CD4-positive, alpha-beta T cell treated with Interleukin-21 for 1 hour (primary cell): ENCODE measurements around the gene KIAA0232.
"Not testable (repeated sequence)": the region's sequence is repeated elsewhere in the genome, so short reads cannot be mapped to it uniquely, and the experiment has no call there.

Experiments used
- DNase-seq: peaks from one replicate; pipeline ENCODE4 v3.0.0-alpha.2; 2020

KIAA0232 gene

DNA sequence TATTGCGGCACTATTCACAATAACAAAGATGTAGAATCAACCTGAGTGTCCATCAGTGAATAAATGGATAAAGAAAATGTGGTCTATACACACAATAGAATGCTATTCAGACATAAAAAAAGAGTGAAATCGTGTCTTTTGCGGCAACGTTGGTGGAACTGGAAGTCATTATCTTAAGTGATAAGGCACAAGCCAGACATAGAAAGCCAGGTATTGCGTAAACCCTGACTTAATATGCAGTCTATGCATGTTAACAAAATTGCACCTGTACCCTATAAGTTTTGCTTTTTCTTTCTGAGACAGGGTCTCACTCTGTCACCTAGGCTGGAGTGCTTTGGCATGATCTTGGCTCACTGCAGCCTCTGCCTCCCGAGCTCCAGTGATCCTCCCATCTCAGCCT lies 28.6 kb downstream of the KIAA0232 start:
- no peak for DNase-seq

DNA sequence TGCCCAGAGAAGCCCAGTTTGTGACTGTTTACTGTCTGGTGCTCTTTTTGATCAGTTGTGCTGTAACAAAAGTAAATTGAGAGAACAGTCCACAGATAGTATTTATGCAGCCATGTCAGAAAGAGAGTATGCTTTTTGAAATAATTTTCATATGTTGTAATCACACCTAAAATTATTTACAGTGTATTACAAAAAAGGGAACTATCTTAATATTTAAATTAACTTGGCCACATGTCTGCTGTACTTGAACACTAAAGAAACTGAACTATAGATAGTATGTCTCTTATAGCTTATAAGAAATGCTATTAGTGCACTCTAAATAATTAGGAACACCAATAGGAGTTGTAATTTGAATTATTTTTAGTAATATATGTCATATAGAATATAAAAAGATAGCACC lies 30.2 kb downstream of the KIAA0232 start:
- DNase-seq: no peak

DNA sequence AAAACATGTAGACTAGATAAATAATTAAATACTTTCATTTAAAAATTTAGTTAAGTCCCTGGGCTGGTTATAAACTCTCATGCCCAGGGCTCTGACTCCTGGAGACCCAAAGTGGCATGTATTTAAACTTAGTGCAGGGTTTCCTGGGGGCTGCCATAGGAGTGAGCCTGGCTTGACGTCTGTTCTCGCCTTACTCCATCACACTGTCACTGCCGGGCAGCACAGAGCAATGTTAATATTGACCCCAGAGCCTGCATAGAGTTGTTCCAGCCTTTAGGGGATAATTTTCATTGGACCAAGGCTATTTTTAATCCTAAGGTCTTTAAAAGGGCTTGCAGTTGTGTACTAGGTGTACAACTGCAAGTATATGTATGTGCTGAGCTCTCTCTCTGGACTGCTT lies 31.2 kb downstream of the KIAA0232 start:
- DNase-seq: no peak

DNA sequence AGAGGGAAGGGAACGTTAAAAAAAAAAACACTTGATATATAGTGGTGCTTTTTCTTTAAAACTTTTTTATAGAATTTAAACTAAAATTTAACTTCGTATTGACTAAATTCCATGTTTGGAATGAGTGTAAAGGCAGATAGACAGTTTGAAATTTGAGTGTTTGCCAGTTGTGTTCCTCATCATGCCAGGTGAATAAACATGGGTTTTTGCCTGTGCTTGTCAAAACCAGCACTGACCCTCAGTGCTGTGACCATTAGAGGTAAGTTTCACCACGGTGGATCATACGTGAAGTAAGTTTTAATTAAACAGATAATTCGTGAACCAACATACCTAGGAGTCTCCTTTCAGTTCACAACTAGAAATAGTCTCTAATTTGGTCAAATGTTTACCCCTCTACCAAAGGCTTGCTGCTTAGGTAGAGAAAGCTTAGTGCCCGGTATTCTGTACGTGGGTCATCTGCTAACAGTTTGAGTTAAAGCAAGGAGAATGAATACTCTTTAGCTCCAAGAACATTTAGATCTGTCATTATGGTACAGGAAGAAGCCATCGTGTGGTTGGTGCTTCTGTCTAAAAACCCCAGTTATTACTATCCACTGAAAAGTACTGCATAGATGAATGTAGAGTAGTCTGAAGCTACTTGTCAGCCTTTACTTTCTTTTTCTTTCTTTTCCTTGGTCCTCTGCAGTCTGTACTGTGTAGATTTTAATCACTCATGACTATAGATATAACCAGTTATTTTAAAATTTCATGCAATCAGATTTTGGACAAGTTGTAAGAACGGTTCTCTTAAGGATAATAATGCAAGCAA lies 32.7 kb downstream of the KIAA0232 start:
- no peak for DNase-seq

DNA sequence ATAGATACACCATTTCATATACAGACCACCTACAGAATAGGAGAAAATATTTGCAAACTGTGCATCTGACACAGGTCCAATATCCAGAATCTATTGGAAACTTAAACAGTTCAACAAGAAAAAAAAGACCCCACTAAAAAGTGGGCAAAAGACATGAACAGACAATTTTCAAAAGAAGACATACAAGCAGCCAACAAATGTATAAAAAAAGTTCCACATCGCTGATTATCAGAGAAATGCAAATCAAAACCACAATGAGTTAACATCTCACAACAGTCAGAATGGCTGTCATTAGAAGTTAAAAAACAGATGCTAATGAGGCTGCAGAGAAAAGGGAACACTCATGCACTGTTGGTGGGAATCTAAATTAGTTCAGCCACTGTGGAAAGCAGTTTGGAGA lies 36.8 kb downstream of the KIAA0232 start:
- no peak for DNase-seq

DNA sequence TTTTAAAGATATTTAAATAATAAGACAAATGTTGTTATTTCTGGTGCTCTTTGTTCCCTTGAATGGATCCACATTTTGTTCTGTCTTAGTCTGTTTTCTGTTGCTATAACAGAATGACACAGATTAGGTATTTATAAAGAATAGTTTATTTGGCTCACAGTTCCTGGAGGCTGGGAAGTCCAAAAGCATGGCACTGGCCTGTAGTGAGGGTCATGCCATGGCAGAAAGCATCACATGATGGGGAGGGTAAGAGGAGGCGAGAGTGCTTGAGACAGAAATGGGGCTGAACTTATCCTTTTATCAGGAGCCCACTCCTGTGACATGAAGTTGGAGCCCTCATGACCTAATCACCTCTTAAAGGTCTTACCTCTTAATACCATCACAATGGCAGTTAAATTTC lies 38.2 kb downstream of the KIAA0232 start:
- no peak for DNase-seq

DNA sequence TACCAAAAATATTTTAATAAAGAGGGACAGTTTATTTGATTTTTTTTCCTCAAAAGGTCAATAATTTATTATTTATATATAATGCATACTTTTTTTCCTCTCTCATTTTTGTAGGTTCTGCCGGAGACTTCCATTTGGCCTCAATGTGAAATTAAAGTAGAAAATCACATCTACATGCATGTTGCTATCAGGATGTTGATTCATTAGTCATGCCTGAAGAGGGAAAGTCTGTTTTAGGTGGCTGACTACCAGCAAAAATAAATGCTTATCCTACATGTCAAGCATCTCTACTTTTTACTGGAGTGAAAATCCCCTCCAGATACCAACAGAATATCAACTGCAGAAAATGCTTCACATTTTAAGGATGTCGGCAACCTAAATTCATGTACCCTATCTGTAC lies 41.5 kb downstream of the KIAA0232 start:
- no peak for DNase-seq

DNA sequence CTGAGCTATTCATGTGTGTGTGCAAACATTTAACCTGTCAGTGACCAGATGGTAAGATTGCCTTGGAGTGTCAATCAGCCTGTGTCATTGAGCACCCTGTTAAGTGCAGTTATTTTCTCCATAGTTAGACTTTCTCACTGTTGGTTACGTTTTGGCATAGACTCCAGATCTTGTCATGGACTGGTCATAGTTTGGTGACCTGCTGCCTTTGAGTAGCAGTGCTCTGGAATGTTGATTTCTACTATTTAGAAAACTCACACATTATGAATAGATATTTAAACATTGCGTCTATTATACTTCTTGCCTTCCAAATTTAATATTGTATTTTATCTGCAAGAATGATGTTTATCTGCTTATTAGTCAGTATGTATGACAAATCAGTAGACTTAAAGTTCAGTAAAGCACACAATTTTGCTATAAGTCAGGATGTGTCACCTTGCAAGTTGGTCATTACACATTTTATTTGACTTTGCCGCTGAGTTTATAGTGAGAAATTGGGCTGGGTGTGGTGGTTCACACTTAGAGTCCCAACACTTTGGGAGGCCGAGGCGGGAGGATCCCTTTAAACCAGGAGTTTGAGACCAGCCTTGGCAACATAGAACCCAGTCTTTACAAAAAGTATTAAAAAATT lies 42.4 kb downstream of the KIAA0232 start:
- no peak for DNase-seq

DNA sequence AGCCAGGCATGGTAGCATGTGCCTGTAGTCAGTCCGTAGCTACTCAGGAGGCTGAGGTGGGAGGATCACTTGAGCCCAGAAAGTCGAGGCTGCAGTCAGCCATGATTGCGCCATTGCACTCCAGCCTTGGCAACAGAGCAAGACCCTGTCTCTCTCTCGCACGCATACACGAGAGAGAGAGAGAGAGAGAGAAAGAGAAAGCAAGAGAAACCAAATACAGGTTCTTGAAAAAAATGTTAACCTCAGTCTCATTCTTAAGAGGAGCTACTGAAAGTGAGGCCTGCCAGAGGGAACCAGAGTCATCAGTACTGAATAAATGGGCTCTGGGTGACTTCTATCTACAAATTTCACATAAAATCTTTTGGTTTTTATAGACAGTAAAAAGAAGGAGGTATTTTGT lies 42.9 kb downstream of the KIAA0232 start:
- DNase-seq: peak; percentile 17

DNA sequence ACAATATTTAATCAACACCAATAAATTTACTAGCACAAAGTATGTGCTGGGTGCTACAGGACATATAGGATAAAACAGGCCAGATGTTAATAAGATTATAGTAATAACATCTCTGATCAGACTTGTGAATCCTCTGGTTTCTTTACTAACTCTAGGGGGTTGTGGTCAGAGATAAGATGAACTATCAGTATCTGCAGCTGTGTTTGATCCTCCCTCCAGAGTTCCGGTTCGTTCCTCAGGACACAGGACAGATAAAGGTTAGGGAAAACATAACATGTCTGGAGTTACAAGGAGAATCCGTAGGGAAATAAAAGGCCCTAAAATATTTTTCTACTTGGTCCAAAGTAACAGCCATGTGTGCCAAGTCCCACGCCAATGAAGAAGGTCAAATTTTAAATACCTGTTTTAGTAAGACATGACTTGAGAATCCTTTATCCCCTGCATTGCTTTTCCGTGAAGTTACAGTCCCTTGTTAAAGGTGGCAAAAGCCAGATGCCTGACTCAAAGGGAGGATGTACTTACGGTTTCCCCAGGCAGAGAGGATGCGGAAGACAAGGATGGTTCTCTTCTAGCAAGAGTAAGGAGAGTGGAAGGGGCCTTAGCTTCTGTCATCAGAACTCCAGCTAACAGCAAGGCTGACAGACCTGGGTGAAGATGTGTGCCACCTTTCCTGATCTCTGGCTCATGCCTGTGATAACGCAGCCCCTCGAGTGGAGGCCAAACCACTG lies 44.4 kb downstream of the KIAA0232 start:
- DNase-seq: no peak

DNA sequence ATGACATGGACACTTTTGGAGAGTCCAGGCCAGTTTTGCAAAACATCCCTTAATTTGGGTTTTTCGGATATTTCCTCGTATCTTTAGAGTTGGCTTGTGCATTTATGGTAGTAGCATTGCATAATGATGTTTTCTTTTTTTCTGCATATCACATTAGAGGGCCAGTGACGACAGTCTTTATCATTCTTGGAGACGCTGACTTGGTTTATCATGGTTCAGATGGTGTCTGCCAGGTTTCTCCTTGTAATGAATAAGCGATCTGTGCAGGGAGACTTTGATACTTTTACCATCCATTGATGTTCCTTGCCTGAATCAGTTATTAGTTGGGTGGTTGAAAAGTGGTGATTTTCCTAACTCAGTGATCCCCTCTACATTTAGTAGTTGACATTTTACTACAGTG lies 46.6 kb downstream of the KIAA0232 start:
- DNase-seq: no peak

DNA sequence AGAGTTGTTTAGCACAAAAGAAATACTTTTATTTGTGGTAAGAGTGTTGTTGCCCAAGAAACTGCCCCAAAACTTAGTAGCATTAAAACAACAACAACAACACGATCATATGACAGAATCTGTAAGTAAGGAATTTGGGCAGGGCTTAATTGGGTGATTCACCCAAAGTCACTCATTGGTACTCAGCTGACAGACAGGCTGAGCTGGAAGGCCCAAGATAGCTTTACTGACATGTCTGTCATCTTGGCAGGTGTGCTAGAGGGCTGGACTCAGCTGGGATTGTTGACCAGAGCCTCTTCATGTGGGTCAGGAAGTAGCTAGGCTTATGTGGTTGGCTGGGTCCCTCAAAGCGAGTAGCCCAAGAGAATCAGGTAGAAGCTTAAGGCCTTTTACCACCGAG lies 52.3 kb downstream of the KIAA0232 start:
- DNase-seq: no peak

DNA sequence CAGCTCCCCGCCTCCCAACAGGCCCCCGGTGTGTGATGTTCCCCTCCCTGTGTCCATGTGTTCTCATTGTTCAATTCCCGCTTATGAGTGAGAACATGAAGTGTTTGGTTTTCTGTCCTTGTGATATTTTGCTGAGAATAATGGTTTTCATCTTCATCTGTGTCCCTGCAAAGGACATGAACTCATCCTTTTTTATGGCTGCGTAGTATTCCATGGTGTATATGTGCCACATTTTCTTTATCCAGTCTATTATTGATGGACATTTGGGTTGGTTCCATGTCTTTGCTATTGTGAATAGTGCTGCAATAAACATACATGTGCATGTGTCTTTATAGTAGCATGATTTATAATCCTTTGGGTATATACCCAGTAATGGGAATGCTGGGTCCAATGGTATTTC lies 53.1 kb downstream of the KIAA0232 start:
- not testable (repeated sequence) for DNase-seq

DNA sequence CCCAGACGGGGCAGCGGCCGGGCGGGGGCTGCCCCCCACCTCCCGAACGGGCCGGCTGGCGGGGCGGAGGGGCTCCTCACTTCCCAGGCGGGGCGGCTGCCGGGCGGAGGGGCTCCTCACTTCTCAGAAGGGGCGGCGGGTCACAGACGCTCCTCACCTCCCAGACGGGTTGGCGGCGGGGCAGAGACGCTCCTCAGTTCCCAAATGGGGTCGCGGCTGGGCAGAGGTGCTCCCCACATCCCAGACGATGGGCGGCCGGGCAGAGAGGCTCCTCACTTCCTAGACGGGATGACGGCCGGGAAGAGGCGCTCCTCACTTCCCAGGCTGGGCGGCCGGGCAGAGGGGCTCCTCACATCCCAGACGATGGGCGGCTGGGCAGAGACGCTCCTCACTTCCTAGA lies 54.6 kb downstream of the KIAA0232 start:
- not testable (repeated sequence) for DNase-seq

DNA sequence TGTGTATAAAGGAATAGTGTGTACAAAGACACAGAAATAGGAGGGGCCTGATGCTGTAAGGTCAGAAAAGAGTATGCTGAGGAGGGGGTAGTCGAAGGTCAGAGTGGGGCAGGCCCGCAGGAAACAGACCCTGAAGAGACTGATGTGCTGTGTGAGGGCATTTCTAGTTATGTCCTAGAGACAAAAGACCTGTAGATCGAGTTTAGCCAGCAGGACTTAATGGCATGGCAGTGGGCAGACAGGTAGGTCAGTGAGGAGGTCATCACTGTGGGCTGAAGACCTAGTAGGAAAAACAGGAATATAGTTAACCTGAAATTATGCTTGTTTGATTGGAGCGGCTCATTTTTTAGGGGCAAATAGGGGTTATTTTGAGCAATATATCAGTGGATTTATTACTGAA lies 57.1 kb downstream of the KIAA0232 start:
- DNase-seq: no peak

DNA sequence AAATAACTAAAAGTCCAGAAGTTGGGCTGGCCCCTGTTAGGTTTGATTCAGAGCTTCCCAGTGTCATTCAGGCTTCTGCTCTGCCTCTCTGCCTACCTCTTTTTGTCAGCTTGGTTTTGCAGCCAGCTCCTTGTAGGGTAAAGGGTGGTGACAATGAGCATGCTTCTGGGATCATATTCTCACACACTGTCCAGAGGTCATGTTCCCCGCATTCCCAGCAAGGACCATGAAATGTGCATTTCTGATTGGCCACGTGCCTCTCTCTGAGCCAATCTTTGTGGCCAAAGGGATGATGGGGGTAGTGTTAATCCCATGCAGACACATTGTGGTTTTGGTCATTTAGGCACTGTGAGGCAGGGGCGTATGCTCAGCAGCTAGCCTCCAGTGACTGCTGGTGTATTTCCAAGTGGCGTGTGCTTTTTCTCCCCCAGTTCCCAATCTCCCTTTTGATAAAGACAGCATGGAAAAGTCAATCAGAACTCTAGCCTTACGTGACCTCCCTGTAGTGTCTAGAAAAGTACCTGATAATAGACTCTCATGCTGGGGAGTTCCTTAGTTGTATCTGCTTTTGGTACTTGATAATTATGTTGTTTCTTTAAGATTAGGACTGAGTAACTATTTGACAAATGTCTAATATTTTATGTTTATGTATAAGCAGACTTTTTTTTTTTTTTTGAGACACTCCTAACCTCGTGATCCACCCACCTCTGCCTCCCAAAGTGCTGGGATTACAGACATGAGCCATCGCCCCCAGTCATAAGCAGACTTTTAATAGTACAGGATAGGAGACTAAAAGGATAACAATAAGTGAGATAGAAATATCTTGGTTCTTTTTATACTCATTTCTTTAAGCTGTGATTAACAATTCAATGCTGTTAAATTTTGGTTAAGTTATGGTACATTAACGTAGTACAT lies 57.8 kb downstream of the KIAA0232 start:
- no peak for DNase-seq

DNA sequence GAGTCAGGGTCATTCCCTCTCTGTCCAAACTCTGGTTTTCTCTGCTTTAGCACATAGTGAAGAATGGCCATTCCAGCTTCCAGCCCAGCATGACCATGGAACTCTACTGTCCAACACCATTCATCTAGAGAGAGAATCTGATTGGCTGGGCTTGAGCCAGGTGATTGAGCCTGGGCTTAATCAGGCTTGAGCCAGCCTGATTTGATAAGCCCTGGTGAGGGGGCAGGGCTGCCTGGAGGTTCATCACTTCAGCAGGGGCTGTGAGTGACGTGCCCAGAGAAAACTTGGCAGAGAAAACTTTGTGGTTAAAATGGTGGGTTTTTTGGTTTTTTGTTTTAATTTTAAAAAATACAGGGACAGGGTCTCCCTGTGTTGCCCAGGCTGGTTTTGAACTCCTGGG lies 62.5 kb downstream of the KIAA0232 start:
- no peak for DNase-seq

DNA sequence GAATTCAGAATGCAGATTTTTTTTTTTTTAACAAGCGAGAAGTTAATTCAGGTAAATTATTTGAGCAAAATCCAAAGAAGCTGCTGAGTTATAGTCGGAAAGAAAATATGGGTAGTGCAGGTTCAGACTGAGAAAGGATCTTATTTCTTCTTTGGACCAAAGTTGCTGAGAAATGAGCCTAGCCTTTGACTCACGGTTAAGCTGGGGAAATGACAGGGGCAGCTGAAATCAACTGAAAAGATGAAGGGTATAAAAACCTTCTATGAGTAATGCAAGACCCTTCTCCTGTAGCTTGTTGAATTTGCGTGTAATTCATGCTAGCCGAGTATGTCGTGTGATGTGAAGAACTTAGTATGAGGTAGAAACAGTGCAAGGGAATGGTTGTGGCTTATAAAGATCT lies 63.0 kb downstream of the KIAA0232 start:
- DNase-seq: no peak

DNA sequence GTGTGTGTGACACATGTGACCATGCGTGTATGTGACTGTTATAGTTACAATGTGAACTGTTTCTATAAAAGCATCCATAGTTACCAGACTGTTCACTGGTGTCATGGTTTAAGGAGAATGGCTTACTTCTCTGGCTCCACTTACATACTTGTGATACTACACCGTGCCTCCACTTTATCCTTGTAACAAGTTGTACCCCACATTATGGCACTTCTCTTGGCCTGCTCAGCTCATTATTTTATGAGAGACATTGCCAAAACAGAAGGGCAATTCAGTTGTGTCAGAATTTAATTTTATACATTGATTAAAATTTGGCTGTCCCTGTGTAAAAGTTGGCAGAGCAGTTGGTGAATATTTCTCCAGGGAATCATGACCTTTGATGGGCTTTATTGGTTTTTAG lies 64.7 kb downstream of the KIAA0232 start:
- no peak for DNase-seq

DNA sequence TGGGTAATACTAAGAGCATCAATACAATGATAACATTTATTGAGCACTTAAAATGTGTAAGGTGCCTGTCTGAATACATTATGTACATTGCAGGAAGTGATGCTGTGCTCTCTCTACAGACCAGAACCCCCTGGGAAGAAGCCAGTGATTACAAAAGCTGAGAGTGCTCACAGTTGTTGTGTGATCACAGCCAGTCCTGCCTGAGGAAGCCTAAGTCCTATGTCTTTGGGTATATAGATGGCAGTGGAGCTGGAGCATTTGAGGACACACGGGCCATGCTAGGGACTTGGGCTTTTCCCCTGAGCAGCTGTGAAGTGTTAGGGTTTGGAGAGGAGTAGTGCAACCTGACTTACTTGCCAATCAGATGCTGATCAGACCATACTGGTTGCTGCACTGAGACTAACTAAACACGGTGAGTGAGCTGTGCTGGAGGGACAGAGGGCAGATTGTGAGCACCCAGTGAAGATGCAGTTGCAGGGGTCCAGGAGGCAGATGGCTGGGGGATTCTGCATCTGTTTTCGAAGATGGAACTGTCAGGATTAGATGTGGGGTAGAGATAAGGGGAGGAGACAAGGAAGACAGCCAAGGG lies 66.3 kb downstream of the KIAA0232 start:
- DNase-seq: no peak

DNA sequence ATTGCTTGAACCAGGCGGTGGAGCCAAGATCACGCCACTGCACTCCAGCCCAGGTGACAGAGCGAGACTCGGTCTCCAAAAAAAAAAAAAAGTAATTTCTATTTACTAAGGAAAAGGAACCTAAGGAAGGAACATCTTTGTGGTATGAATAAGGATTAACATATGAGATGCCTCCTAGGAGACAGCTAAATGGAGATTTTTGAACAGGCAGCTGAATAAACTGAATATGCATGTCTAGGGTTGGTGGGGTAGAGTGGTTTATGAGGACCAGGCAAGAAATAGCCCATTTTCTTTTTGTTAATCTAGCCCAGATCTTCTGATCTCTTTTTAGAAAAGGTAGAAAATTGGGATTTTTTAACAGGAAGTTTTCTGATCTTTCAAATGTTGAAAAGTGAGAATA lies 67.2 kb downstream of the KIAA0232 start:
- DNase-seq: no peak

DNA sequence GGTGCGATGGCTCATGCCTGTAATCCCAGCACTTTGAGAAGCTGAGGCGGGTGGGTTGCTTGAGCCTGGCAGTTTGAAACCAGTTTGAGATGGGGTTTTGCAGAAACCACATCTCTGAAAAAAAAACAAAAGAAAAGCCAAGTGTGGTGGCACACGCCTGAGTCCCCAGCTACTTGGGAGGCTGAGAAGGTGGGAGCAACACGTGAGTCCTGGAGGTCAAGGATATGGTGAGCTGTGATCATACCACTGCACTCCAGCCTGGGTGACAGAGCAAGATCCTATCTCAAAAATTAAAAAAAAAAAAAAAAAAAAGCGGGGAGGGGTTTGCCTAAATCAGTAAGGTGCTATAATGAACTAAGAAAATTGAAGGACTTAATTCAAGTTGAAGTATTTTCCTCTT lies 68.9 kb downstream of the KIAA0232 start:
- DNase-seq: no peak

DNA sequence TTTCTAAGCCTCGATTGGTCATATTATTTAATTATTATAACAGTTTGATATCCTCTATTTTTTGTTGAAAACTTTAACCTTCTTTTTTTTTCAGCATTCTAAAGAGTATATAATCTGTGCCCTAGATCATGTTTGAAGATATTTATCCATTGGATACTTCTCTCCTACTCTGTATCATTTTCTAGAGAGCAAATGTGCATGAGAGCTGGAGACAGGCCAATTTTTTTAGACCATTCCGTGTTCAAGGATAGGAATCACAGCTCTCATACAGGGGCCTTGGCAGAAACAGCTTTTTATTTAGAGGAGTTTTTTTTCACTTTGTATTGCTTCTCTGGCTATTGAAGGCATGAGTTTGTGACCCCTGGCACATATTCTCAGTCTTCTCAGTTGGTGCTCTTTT lies 69.4 kb downstream of the KIAA0232 start:
- no peak for DNase-seq
